Transverse colon (tissue), 4 donors: Measurements from ENCODE around the gene BCAP29. TPM values are rescaled to one million over a fixed set of nuclear protein-coding genes. Genes with fewer than 3 reads are reported as not detected.

Experiments
- DNase-seq: peaks from one replicate; pipeline ENCODE4 v3.0.0-alpha.2; 2019
- H3K27ac ChIP-seq, 4 donors: fragments of 200-600 bp; sonication (generic); 2 replicates each; pipeline ENCODE4 v1.5.1; 2016 to 2018; ENCODE audit warnings: inconsistent platforms in 4 of 4
- H3K27me3 ChIP-seq: fragments of 200-600 bp; sonication (generic); 2 replicates; pipeline ENCODE4 v1.5.1; 2017; ENCODE audit warnings: inconsistent platforms
- H3K36me3 ChIP-seq, 4 donors: fragments of 200-600 bp; sonication (generic); 2 replicates each; pipeline ENCODE4 v1.5.1; 2017 to 2019; ENCODE audit warnings: inconsistent platforms in 4 of 4
- H3K4me1 ChIP-seq, 4 donors: fragments of 200-600 bp; sonication (generic); 2 replicates each; pipeline ENCODE4 v1.5.1; 2017 to 2020; ENCODE audit warnings: inconsistent platforms in 4 of 4
- H3K4me3 ChIP-seq, 4 donors: fragments of 200-600 bp; sonication (generic); 1 replicate in 1 of 4; 2 replicates in 3 of 4; pipeline versions ENCODE4 v1.5.1 to v1.6.1; 2017 to 2019; ENCODE audit warnings: inconsistent platforms in 4 of 4
- H3K9me3 ChIP-seq, 2 donors: fragments of 200-600 bp; sonication (generic); 2 replicates each; pipeline ENCODE4 v1.5.1; 2017 to 2019; ENCODE audit warnings: inconsistent platforms in 2 of 2
- CTCF ChIP-seq, 5 experiments: fragments of 200-600 bp in 3 of 5; fragments of 450-650 bp in 2 of 5; sonication (generic) in 3 of 5; IDR thresholded peaks; 1 replicate in 2 of 5; 2 replicates in 3 of 5; pipeline ENCODE4 v1.5.1; 2016 to 2017; ENCODE audit warnings: antibody characterized with exemption in 5 of 5, inconsistent platforms in 3 of 5, mild to moderate bottlenecking in 2 of 5, moderate library complexity in 1 of 5
- EP300 ChIP-seq: sonication (generic); formaldehyde crosslinking; IDR thresholded peaks from one replicate; pipeline ENCODE4 v1.6.1; 2017; ENCODE audit warnings: antibody characterized with exemption, low read depth
- POLR2A ChIP-seq: fragments of 450-650 bp; IDR thresholded peaks from one replicate; pipeline ENCODE4 v1.6.1; 2016; ENCODE audit warnings: antibody characterized with exemption, mild to moderate bottlenecking, moderate library complexity
- POLR2AphosphoS5 ChIP-seq, 3 donors: sonication (generic); formaldehyde crosslinking; IDR thresholded peaks; one replicate each; pipeline ENCODE4 v1.6.1; 2016; ENCODE audit warnings: antibody characterized with exemption in 3 of 3
- WGBS, 2 donors: methylation state at CpG; one replicate each; pipeline ENCODE4 v1.1.5; 2018; ENCODE audit warnings: low coverage in 1 of 2; 5-methylcytosine and 5-hydroxymethylcytosine counted together
- in situ Hi-C, 4 donors: fragments of 200-750 bp; cut with MboI; loops; one replicate each; pipeline versions ENCODE4 v1.15.0 to v1.15.1; 2017; ENCODE audit warnings: low sequenced_read_pairs in 3 of 4, low pct_ligation_motif_present in 1 of 4, low pct_unique_long_range_greater_than_20kb in 1 of 4
- intact Hi-C: fragments of 100-400 bp; cut with DNase I; formaldehyde crosslinking; loops from one replicate; pipeline ENCODE4 v1.15.1; 2023; ENCODE audit warnings: low total_unique reads
- total RNA-seq, 4 donors: library from RNA; depleted of rRNA; stranded (reverse); fragments of >200 nt; gene quantifications; one replicate each; pipeline ENCODE4 v1.1.0, GENCODE V29; 2016

BCAP29 gene
- total RNA-seq, 4 donors from 2014 or later: 8.6 to 96.5 (median 73.1) TPM

GRCh38 chr7:107613439-107613838, 33.4 kb downstream of the BCAP29 start:
- Histone ChIP-seq H3K27ac (no peak overlapping the region), H3K4me1 (peaks cover 0 to 7% (median 5%) of the 10 kb centered on the region in 4 donors), H3K27me3 (no peaks in the 10 kb centered on the region), H3K4me3 (no peak overlapping the region), H3K36me3 (peaks cover 0 to 20% (median 5%) of the 10 kb centered on the region in 4 donors), H3K9me3 (no peaks in the 10 kb centered on the region)
- TF ChIP-seq CTCF (IDR thresholded peaks at IDR 0.05) (no peak), POLR2AphosphoS5 (IDR thresholded peaks at IDR 0.05) (no peak), POLR2A (no peak), EP300 (no peak)
- no peak for DNase-seq
- intact Hi-C loops: no loop called here
- in situ Hi-C loops: no loop called here
- 93 to 100% methylated on average over 1 of the region's 1 CpG for WGBS, 2 donors

GRCh38 chr7:107613948-107614347, 33.9 kb downstream of the BCAP29 start:
- intact Hi-C loops: no loop called here
- Histone ChIP-seq H3K4me1 (peaks cover 0 to 7% (median 5%) of the 10 kb centered on the region in 4 donors), H3K4me3 (no peak overlapping the region), H3K36me3 (peaks cover 0 to 20% (median 5%) of the 10 kb centered on the region in 4 donors), H3K27ac (no peak overlapping the region), H3K9me3 (no peaks in the 10 kb centered on the region), H3K27me3 (no peaks in the 10 kb centered on the region)
- in situ Hi-C loops: no loop called here
- no peak for DNase-seq
- TF ChIP-seq POLR2A (no peak), POLR2AphosphoS5 (IDR thresholded peaks at IDR 0.05) (no peak), CTCF (IDR thresholded peaks at IDR 0.05) (no peak)

GRCh38 chr7:107614425-107614824, 34.4 kb downstream of the BCAP29 start:
- Histone ChIP-seq H3K4me3 (no peak overlapping the region), H3K4me1 (peaks cover 0 to 7% (median 5%) of the 10 kb centered on the region in 4 donors), H3K27me3 (no peaks in the 10 kb centered on the region), H3K27ac (no peak overlapping the region), H3K9me3 (no peaks in the 10 kb centered on the region), H3K36me3 (peaks cover 0 to 20% (median 5%) of the 10 kb centered on the region in 4 donors)
- TF ChIP-seq EP300 (no peak), POLR2AphosphoS5 (IDR thresholded peaks at IDR 0.05) (no peak), POLR2A (no peak), CTCF (IDR thresholded peaks at IDR 0.05) (no peak)
- DNase-seq: no peak
- in situ Hi-C loops: no loop called here
- intact Hi-C loops: no loop called here

- in situ Hi-C loops (no loop called here), intact Hi-C loops (no loop called here)
- Histone ChIP-seq H3K36me3 (peaks cover 0 to 20% (median 5%) of the 10 kb centered on the region in 4 donors), H3K27ac (no peak overlapping the region), H3K4me1 (peaks cover 0 to 7% (median 5%) of the 10 kb centered on the region in 4 donors), H3K27me3 (no peaks in the 10 kb centered on the region), H3K9me3 (no peaks in the 10 kb centered on the region), H3K4me3 (no peak overlapping the region)
- TF ChIP-seq POLR2AphosphoS5 (IDR thresholded peaks at IDR 0.05): no peak
- TF ChIP-seq POLR2A: no peak
- no peak for TF ChIP-seq CTCF (IDR thresholded peaks at IDR 0.05)
- no peak for TF ChIP-seq EP300
- no peak for DNase-seq
- WGBS, 2 donors: 80 to 97% methylated on average over 3 to 4 of the region's 4 CpGs
Observed at GRCh38 chr7:107615910-107616680, 36.0 kb downstream of the BCAP29 start.
